GM18505 (cell line): Measurements from ENCODE around the gene VWA2.

Source experiments
- ATAC-seq: cut with Tn5 transposase; IDR thresholded peaks from one replicate; pipeline ENCODE4 v1.9.1; 2021; ENCODE audit not compliant: unreplicated experiment
- POLR2A ChIP-seq: IDR thresholded peaks from 4 replicates; pipeline ENCODE4 v1.6.1; 2011; ENCODE audit warnings: borderline replicate concordance; ENCODE audit not compliant: insufficient read depth, insufficient read length; ENCODE audit errors: extremely low read depth

Gene VWA2

GRCh38 chr10:114303556-114303955 lies 64.5 kb downstream of the VWA2 start:
- no peak for TF ChIP-seq POLR2A
- peak; percentile 5 for ATAC-seq

GRCh38 chr10:114304017-114304570 lies 65.0 kb downstream of the VWA2 start:
- ATAC-seq = peak; percentile 71
- no peak for TF ChIP-seq POLR2A

GRCh38 chr10:114304571-114305421 lies 65.7 kb downstream of the VWA2 start:
- no peak for TF ChIP-seq POLR2A
- ATAC-seq = peak; percentile 54

- ATAC-seq = no peak
- TF ChIP-seq POLR2A = no peak
Observed at GRCh38 chr10:114305521-114305925, 66.5 kb downstream of the VWA2 start.

GRCh38 chr10:114306116-114306973 lies 67.3 kb downstream of the VWA2 start:
- no peak for ATAC-seq

GRCh38 chr10:114307731-114308130 lies 68.7 kb downstream of the VWA2 start:
- no peak for TF ChIP-seq POLR2A
- ATAC-seq = no peak

More at GRCh38 chr10:114306116-114306973, 67.3 kb downstream of the VWA2 start:
- no peak for TF ChIP-seq POLR2A

GRCh38 chr10:114308531-114309363 lies 69.7 kb downstream of the VWA2 start:
- TF ChIP-seq POLR2A = no peak
- no peak for ATAC-seq

GRCh38 chr10:114309364-114309651 lies 70.3 kb downstream of the VWA2 start:
- ATAC-seq = no peak
- TF ChIP-seq POLR2A = no peak

- no peak for ATAC-seq
- no peak for TF ChIP-seq POLR2A
Observed at GRCh38 chr10:114310346-114310745, 71.3 kb downstream of the VWA2 start.

- ATAC-seq = no peak
- no peak for TF ChIP-seq POLR2A
Observed at GRCh38 chr10:114311023-114311422, 72.0 kb downstream of the VWA2 start.

GRCh38 chr10:114311496-114312209 lies 72.6 kb downstream of the VWA2 start:
- no peak for TF ChIP-seq POLR2A
- no peak for ATAC-seq

- ATAC-seq = no peak
- TF ChIP-seq POLR2A = no peak
Observed at GRCh38 chr10:114313139-114313538, 74.1 kb downstream of the VWA2 start.

GRCh38 chr10:114313866-114314265 lies 74.8 kb downstream of the VWA2 start:
- ATAC-seq = no peak

More at GRCh38 chr10:114313866-114314265, 74.8 kb downstream of the VWA2 start:
- no peak for TF ChIP-seq POLR2A
